ENCODE results near the gene ZNF516.
"Not testable (repeated sequence)": the region's sequence is repeated elsewhere in the genome, so short reads cannot be mapped to it uniquely, and the experiment has no call there.

ZNF516 gene

DNA sequence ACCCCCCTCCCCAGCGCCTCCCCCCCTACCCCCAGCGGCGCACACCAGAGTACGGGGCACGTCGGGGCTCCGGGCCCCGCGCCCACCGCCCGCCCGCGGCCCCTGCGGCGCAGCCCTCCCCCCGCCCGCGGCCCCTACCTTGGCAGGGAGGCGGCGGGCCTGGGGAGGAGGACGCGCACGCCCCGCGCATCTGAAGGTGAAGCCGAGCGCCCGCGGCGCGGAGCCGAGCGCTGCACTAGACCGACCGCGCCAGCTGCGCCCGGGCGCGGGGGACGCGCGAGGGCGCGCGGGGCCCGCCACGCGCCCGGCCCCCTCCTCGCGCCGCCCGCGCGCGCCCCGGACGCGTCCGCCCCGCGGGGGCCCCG is at the start of gene ZNF516:
Gene ZNF516, minus strand, starts transcription at position 237 of the 365 bp plus-strand sequence. CDS start 52,188 bp downstream, outside the sequence.
- DNase-seq (ENCODE audit: low spot score): no peak

GRCh38 chr18:76538846-76539245 is 43.8 kb upstream of the ZNF516 start:
- DNase-seq (ENCODE audit: low spot score): no peak

- DNase-seq (ENCODE audit: low spot score): no peak
Observed at GRCh38 chr18:76537621-76538020, 42.6 kb upstream of the ZNF516 start.

DNA sequence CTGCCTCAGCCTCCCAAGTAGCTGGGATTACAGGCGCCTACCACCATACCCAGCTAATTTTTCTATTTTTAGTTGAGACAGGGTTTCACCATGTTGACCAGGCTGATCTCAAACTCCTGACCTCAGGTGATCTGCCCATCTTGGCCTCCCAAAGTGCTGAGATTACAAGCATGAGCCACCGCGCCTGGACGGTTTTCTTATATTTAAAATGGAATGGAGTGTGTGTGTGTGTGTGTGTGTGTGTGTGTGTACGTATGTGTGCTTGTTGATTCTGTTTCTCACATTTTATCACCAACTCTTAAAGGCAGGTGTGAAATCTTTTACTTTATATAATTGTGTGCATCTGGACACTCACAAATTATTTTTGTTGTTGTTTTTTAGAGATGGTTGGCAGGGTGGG is 41.6 kb upstream of the ZNF516 start:
- DNase-seq (ENCODE audit: low spot score): not testable (repeated sequence)

DNA sequence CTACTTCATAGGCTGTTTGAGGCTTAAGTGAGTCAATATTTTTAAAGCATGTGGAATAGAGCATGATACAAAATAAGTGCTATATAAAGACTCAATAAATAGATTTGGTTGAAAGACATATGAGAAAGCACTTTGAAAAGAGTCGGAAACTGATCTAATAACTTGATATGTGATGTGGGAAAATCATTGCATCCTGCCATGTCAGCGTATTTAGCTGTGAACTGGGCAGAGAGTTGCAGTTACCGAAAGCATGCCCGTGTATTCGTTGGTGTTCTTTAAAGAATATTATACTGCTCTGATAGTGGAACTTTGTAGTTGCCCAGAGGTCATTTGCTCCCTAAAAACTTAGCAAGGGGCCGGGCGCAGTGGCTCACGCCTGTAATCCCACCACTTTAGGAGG is 37.8 kb upstream of the ZNF516 start:
- no peak for DNase-seq (ENCODE audit: low spot score)

GRCh38 chr18:76530846-76531245 is 35.8 kb upstream of the ZNF516 start:
- DNase-seq (ENCODE audit: low spot score): no peak

DNA sequence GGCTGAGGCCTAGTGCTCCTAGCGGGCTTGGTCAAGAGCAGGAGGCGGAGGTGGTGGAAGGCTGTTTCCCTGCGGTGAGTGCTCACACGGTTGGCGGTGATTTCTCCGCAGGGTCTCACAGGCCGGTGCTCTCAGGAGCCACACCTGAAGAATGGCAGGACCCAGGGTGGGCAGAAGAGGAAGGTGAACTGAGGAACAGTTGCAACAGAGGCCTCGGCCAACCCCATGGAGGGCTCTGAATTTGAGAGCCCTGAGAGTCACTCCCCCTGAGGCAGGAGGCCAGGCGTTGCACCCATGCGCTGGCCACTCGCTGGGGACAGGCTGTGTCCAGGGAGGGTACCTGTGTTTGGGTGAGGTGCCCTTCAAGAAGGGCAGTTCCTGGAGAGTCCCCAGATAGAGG is 35.3 kb upstream of the ZNF516 start:
- no peak for DNase-seq (ENCODE audit: low spot score)

- no peak for DNase-seq (ENCODE audit: low spot score)
Observed at GRCh38 chr18:76529433-76529811, 34.4 kb upstream of the ZNF516 start.

DNA sequence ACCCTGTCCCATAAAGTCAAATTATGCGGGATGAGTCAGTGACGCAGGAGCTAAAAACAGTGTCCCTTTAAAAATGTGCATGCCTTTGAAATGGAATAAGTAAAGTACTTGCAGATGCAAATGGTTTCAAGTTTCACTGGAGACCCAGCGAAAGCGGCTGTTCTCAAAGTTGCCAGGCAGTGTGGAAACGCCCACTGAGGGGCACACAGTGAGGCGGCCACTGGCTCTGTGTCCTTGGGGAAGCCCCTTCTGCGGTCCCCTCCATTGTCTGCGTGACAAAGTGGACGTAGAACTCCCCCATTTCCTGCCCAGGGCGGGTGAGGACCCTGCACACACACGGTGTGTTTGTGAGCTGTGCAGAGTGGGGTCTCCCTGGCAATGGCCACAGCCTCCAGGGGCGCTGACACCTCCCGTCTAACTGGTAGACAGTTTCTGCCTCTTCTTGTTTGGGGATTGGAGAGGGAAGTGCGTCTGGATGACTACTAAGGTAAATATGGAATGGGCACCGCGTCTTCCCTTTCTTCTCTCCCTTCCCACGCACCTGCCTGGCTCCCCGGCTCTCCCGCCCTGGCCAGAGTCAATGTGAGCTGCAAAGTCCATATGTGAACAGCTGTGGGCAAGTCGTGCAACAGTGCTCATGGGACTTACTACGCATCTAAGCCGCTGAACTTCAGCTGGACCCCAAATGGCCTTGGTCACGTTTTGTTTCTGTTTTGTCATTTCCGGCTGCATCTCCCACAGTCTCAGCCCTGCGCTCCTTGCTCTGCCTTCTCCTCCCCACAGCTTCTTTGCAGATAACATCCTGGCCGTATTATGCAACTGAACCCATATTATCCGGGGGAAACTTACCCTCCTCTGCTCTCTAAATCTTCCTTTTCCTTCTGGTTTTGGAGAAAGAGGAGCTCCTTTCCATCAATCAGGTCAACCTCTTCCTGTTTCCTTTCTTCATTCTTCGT is 33.7 kb upstream of the ZNF516 start:
- DNase-seq (ENCODE audit: low spot score): no peak

- no peak for DNase-seq (ENCODE audit: low spot score)
Observed at GRCh38 chr18:76525911-76526310, 30.9 kb upstream of the ZNF516 start.

DNA sequence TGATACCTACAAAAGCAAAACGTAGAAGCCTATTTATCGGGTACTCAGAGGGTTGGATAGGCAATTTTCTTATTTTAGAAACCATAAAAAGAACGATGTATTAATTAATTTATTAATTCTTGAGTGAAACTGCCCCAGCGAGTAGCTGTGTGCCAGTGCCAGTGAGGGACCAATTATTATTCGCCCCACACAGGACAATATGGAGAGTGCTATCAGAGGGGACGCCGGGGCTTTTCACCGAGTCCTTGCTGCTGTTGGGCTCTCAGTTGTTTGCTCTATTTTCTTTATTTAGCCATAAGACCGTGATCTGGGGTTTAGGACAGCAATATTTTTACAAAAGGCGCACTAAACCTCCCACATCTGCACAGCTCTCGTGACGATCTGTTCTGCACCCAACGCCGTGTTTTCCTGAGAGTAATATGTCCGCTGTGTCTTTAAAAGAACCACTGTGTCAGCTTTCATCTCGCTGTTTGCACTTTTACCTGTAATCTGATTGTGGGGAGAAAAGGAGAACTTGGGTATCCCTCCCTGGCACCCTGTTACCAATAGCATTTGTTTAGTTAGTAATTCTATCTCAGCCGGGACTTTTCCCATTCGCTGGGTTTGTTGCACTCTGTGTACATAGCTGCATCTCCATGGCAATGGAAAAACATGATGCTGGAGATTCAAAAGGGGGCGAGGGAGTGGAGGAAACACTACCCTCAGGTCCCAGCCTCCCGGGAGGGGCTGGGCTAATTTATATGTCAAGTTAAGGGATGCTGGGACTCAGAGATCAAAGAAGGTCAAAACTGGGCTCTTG is 30.1 kb upstream of the ZNF516 start:
- no peak for DNase-seq (ENCODE audit: low spot score)

- DNase-seq (ENCODE audit: low spot score): no peak
Observed at GRCh38 chr18:76524477-76524876, 29.4 kb upstream of the ZNF516 start.

DNA sequence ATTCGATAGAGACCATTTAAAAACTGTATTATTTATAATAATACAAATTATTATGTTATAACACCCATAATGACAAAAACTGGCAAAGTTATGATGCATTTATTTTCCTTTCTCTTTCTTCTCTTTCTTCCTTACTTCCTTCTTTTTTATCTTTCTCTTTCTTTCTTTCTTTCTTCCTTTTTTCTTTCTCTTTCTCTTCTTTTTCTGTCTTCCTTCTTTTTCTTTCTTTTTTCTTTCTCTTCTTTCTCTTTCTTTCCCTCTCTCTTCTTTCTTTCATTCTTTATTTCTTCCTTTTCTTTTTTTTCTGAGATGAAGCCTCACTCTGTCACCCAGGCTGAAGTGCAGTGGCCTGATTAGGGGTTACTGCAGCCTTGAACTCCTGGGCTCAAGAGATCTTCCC is 27.5 kb upstream of the ZNF516 start:
- no peak for DNase-seq (ENCODE audit: low spot score)

GRCh38 chr18:76522122-76522503 is 27.1 kb upstream of the ZNF516 start:
- no peak for DNase-seq (ENCODE audit: low spot score)

GRCh38 chr18:76521417-76522121 is 26.5 kb upstream of the ZNF516 start:
- DNase-seq (ENCODE audit: low spot score): no peak

DNA sequence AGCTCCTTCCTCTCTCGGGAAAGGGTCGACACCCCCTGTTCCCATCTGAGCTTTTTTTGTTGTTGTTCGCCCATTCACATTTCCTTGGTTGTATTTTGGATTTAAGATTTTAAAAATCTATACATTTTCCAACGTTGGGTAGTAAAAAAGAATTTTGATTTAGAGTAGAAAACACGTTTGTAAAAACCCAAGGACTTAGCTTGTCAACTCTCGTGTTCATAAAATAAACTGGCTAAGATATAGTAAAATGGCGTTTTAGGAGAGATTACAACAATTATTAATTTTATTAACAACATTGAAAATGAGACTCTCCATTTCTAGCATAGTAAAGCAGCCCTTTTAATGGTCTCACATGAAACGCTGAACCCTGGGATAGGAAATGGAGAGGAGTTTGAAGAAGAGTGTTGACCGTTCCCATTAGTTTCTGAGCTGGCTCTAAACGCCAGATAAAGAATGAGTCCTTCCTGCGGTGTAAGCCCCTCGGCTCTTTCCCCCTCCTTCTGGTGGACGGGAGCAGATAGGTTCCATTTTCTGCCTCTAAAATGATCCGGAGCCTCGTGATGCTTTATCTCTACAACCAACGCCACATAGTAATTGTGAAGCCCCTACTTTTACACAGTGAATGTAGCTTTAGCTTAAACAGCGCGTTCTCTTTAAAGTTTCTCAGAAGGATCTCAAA is 24.0 kb upstream of the ZNF516 start:
- DNase-seq (ENCODE audit: low spot score): no peak

DNA sequence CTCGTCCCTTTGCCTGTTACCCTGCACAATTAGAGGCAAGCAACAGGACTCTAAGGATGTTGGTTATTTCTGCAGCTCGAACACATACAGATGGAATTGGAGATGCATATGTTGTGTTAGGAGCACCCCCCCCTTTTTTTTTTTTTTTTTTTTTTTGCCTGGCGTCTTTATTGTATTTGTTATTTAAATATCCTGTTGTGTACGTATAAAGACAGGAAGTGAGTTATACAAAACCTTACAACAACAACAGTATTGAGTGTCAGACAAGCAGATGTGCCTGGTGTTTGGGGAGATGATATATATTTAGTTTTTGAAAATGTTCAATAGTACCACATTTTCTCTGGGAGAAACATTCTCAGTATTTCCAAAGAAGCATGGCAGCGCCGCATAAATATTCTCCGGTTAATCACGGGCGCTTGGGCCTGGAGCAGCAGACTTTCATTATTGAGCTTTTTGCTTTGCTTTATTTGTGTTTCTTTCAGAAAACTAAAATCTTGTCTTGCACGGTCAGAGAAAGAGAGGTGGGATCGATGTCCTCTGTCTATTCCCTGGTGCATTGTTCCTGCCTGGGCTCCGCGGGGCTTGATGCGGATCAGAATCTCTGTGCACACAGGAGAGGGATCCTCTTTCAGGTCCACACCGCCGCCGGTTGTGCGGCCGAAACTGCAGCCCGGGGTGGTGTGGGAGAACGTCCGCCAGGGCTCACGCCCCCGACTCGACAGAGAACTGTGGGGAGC is 23.2 kb upstream of the ZNF516 start:
- no peak for DNase-seq (ENCODE audit: low spot score)

GRCh38 chr18:76515576-76515975 is 20.5 kb upstream of the ZNF516 start:
- DNase-seq (ENCODE audit: low spot score): no peak

DNA sequence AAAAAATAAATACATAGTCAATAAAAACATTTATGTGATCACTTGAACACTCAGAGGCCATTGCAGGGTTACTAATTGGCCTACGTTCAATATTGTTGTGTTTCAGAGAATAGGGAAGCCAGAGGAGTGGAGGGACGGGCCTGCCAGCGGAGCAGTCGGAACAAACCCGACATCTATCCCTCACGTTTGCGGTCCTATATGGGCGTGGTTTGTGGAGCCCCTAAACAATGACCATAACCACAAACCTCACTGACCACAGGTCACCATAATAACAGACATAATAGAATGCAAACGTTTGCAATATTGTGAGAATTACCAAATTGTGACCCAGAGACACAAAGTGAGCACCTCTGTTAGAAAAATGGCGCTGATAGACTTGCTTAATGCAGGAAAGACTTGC is 19.5 kb upstream of the ZNF516 start:
- DNase-seq (ENCODE audit: low spot score): no peak

DNA sequence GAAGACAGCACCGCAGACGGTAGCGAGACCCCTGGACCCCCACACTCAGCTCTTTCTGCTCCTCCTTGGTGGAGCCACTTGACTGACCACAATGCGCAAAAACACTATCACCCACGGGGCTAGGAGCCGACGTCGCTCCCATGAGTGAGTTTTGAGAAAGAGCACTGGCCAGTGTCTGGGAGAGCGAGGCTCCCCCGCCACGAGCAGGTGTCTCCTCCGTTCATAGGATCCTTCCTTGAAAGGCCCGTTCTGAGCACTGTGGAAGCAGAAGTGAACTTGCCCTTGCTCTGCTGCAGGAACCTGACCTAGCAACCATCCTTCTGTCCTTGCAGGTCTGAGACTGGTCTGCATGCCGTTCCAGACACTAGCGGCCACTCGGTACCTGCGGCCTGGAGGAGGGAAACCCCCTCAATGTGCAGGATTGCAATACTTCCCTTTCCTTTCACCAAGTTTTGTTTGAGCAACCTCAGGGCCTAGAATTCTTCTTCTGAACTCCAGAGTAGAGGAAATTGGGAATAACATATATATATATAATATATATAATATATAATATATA is 12.9 kb upstream of the ZNF516 start:
- DNase-seq (ENCODE audit: low spot score): no peak
